ENCODE measurements around the gene ATXN2L. TPM values are rescaled to one million over a fixed set of nuclear protein-coding genes. Genes with fewer than 3 reads are reported as not detected.

The ATXN2L gene
- total and polyA plus RNA-seq, 2 experiments from 2014 or later = 81.2 to 116 TPM

- H3K27me3 ChIP-seq = no peaks in the 10 kb centered on the region
- DNase-seq (ENCODE audit: low read depth in 1 of 2, low spot score in 1 of 2) = no peak
- TF ChIP-seq CTCF (IDR thresholded peaks at IDR 0.05; ENCODE audit: low read depth, low read length) = no peak
- no peaks in the 10 kb centered on the region for H3K9me3 ChIP-seq (ENCODE audit: low read depth)
- H3K36me3 ChIP-seq = peaks cover 14% of the 10 kb centered on the region
- H3K4me3 ChIP-seq = peak overlapping the region; percentile 97
- H3K27ac ChIP-seq = peak overlapping the region; percentile 99
- peaks cover 10% of the 10 kb centered on the region for H3K4me1 ChIP-seq (ENCODE audit: low read depth)
Observed at GRCh38 chr16:28821874-28822519, 802 bp upstream of the ATXN2L start.

DNA sequence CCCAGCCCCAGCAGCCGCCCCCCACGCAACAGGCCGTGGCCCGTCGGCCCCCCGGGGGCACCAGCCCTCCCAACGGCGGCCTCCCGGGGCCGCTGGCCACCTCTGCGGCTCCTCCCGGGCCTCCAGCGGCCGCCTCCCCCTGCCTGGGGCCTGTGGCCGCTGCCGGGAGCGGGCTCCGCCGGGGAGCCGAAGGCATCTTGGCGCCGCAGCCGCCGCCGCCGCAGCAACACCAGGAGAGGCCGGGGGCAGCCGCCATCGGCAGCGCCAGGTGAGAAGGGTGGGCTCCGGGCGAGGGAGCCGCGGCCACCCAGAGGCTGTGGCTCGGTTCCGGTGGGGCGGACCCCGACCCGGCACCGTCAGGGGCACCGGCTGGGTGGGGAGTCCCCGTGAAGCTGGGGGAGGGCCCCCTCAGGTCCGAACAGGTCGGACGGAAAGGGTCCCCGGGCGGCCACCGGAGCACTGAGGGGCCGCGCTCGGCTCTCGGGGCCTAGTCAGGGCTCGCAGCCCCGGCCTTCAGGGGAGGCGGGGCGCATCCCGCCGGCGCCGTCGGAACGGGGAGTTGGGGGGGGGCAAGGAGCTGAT, 583 bp downstream of the ATXN2L start:
- no peak for TF ChIP-seq CTCF (IDR thresholded peaks at IDR 0.05; ENCODE audit: low read depth, low read length)
- H3K27ac ChIP-seq = peak overlapping the region; percentile 99
- peaks cover 28% of the 10 kb centered on the region for H3K36me3 ChIP-seq
- DNase-seq (ENCODE audit: low read depth in 1 of 2, low spot score in 1 of 2) = peak in 1 of 2 donors; percentile 60
- no peaks in the 10 kb centered on the region for H3K27me3 ChIP-seq
- H3K9me3 ChIP-seq (ENCODE audit: low read depth) = no peaks in the 10 kb centered on the region
- peaks cover 10% of the 10 kb centered on the region for H3K4me1 ChIP-seq (ENCODE audit: low read depth)
- H3K4me3 ChIP-seq = peak overlapping the region; percentile 97

GRCh38 chr16:28823873-28824716, 1.3 kb downstream of the ATXN2L start:
- H3K36me3 ChIP-seq = peaks cover 35% of the 10 kb centered on the region
- H3K4me1 ChIP-seq (ENCODE audit: low read depth) = peaks cover 10% of the 10 kb centered on the region
- H3K9me3 ChIP-seq (ENCODE audit: low read depth) = no peaks in the 10 kb centered on the region
- peak overlapping the region; percentile 99 for H3K27ac ChIP-seq
- peak overlapping the region; percentile 97 for H3K4me3 ChIP-seq
- peak; percentile 97 to 99 for DNase-seq (ENCODE audit: low read depth in 1 of 2, low spot score in 1 of 2)
- H3K27me3 ChIP-seq = no peaks in the 10 kb centered on the region
- no peak for TF ChIP-seq CTCF (IDR thresholded peaks at IDR 0.05; ENCODE audit: low read depth, low read length)

GRCh38 chr16:28824717-28824973, 1.8 kb downstream of the ATXN2L start:
- DNase-seq (ENCODE audit: low read depth in 1 of 2, low spot score in 1 of 2) = no peak
- Histone ChIP-seq H3K27ac (peak overlapping the region; percentile 99), H3K4me3 (peak overlapping the region; percentile 97), H3K4me1 (ENCODE audit: low read depth) (peaks cover 10% of the 10 kb centered on the region), H3K36me3 (peaks cover 38% of the 10 kb centered on the region), H3K27me3 (no peaks in the 10 kb centered on the region), H3K9me3 (ENCODE audit: low read depth) (no peaks in the 10 kb centered on the region)
- TF ChIP-seq CTCF (IDR thresholded peaks at IDR 0.05; ENCODE audit: low read depth, low read length) = no peak

DNA sequence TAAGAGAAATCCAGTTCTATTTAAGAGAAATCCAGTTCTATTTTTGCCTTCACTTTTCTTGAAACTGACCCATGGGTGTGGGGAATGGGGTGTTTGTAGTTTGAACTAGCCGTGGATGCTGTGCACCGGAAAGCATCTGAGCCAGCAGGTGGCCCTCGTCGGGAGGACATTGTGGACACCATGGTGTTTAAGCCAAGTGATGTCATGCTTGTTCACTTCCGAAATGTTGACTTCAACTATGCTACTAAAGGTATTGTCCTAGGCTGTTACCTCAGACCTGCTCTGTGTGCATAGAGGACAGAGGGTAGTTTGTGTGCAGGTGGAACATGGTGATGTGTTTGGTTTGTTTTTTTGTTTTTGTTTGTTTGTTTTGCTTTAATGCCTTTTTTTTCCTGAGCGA, 3.3 kb downstream of the ATXN2L start:
- no peak for TF ChIP-seq CTCF (IDR thresholded peaks at IDR 0.05; ENCODE audit: low read depth, low read length)
- DNase-seq (ENCODE audit: low read depth in 1 of 2, low spot score in 1 of 2) = peak in 1 of 2 donors; percentile 17
- H3K27me3 ChIP-seq = no peaks in the 10 kb centered on the region
- H3K27ac ChIP-seq = no peak overlapping the region
- no peaks in the 10 kb centered on the region for H3K9me3 ChIP-seq (ENCODE audit: low read depth)
- H3K4me3 ChIP-seq = no peak overlapping the region
- peaks cover 51% of the 10 kb centered on the region for H3K36me3 ChIP-seq
- H3K4me1 ChIP-seq (ENCODE audit: low read depth) = peaks cover 10% of the 10 kb centered on the region

All from cardiac muscle cell (in vitro differentiated cells and primary cell).